ENCODE measurements around the gene FDX2.
A peak's percentile ranks its signal among the peaks of the same experiment; 100 is the strongest.
"Not testable (repeated sequence)": the region's sequence is repeated elsewhere in the genome, so short reads cannot be mapped to it uniquely, and the experiment has no call there.

Gene FDX2

GRCh38 chr19:10315335-10316214, at the start of gene FDX2:
TSS of gene FDX2 (minus strand) at chr19:10316015. CDS start at chr19:10315996, 19 bp downstream.
- peak; percentile 93 for DNase-seq

DNA sequence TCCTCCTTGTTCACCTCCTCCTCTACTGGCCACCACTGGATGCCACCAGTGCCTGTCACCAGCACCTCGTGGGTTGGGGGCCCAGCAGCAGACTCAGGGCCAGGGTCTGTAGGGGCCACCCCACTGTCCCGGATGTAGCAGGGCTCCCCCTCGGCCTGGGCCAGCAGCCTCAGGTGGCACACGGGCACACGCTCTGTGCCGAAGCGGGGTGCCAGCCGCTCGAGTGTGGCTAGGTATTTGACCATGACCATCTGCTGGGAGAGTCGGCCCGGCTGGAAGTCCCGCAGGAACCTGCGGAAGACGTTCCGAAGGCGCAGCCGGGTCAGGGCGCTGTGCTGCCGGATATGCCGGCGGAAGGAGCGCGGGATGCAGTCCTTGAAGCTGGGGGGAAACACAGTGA, 49.7 kb upstream of the FDX2 start:
- DNase-seq, result no peak

DNA sequence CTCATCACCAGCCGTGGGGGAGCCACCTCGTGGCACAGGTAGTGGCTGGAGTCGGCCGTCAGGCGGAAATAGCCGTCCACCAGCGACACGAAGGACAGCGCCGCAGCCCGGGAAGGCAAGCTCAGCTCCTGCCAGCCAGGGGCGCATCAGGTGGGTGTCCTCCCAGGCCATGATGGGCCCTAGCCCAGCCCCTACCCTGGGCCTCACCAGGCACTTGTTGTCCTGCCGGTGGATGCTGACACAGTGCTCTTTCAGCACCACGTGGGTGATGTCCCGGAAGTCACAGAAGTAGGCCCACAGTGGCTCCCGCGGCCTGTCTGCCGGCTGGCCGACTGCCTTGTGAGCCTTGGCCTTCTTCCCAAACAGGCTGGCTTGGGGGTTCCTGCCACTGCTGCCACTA, 48.8 kb upstream of the FDX2 start:
- no peak for DNase-seq

DNA sequence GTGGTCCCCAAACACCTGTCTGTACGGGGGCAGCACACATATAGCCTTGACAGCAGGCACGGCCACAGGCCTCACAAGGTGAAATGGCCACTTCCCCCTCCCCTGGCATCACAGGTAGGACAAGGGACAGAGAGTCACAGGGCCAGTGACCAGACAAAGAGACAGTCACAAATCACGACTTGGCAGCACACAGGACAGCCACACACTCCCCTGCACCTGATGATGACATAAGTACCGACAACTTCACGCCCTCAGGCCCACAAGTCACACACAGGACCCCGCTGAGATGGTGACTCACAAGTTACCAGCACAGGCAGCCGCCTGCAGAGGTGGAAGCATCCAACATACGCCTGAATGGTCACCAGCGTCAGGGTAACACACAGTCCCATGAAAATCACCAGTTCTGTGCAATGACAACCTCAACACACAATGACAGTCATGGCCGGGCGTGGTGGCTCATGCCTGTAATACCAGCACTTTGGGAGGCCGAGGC, 48.0 kb upstream of the FDX2 start:
- DNase-seq, result no peak

DNA sequence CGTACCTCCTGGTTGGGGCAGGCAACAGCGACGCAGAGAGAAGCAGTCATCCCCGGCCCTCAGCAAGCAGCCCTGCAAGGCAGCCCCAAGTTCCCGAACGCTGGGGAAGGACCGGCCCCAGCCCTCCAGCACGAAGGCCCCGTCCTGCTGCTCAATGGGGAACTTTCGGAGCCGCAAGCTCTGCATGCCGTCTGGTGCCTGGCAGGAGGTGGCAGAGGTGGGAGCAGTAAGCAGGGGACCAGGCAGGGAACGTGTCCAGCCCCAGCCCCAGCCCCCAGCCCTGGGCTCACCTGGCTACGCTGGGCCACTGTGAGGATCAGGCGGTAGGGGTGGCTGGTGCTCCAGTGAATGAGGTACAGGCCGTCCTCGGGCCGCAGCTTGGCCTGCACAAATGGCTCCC, 46.4 kb upstream of the FDX2 start:
- DNase-seq, result no peak

DNA sequence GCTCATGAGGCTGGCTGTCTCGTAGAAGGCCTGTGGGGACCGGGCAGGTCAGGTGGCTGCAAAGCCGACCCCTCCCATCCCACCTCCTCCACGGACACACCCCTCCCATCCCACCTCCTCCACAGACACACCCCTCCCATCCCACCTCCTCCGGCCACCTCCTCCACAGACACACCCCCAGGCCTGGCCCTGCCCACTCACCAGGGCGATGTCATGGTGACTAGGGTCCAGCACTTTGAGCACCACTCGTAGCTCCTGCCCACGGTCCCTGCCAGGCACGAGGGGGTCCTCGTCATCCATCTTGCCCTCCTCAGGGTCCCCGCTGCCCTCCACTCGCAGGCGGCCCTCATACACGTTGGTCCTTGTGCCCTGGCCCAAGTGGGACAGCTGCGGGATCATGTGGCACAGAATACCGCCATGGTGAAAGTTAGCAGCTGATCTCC, 45.8 kb upstream of the FDX2 start:
- no peak for DNase-seq

DNA sequence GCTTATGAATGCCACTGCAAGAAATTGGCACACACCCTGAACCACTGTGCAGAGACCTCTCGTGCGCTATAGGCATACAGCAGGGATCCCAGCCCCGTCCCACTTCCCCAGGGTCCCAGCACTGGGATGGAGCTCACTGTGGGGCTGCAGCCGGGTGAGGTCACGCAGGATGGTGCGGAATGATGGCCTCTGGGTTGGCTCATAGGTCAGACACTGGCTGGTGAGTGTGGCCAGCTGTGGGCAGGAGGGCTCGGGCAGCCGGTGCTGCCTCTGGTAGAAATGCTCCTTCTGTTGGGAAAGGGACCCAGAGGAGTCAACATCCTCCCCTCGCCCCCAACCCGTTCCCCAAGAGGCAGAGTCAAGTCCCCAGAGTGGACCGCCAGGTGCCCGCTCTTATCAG, 40.6 kb upstream of the FDX2 start:
- no peak for DNase-seq

DNA sequence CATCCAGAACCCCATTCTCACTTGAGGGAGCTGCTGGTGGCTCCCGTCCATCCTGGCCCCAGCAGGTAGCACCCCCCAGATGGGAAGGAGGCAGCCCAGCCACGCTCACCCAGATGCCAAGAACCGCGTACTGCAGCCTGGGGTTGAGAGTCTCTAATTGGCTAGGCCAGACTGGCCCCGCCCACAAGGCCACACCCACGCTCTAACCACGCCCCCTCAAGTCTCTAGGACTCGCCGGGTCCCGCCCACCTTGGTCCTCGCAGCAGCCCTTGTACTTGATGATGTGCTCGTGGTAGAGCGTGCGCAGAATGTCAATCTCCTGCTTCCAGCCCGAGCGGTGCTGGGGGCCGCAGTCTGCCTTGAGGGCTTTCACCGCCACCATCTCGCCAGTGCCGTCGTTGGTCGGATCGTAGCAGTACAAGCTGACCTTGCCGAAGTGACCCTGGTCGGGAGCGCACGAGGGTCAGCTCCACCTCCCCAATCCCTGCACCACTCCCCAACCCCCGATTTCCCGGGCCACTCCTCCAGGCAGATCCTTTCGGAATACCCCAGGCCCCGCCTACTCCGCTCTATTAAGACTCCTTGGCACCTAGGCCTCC, 38.1 kb upstream of the FDX2 start:
- DNase-seq, result peak; percentile 38

DNA sequence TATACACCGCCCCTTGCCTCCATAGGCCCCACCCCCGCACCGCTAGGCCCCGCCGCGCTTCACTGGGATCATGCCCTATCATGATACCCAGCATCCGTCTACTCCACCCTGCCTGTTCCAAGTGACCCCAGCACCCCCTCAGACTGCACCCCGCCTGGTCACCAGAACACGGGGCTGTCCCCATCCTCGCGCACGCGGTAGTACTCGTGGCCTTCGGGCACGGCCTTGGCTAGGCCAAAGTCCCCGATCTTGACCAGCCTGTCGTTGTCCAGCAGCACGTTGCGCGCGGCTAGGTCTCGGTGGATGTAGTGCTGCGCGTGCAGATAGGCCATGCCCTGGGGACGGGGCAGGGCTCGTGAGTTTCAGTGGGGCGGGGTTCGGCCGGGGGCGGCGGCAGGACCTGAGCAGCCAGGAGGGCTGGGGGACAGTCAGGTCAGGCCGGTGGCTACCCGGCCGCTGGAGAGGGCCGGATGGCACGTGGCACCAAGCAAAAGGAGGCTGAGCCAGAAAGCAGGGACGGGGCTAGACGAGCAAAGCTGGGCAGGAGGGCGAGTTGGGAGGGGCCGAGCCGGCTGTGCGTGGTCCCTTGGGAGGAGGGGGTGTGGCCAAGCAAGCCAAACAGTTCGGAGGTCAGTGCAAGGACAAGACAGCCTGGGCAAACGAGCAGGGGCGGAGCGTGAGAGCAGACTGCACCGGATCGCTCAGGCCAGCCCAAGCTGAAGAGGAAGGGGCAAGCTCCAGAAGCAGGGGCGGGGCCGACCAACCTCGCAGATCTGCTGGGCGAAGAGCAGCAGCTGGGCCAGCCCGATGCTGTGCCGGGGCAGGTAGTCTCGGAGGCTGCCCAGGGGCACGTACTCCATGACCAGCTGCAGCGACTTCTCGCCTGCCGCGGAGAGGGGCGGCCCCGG, 37.2 kb upstream of the FDX2 start:
- no peak for DNase-seq

- DNase-seq, result no peak
These were observed 30.7 kb upstream of the FDX2 start for GRCh38 chr19:10346509-10346908.

- no peak for DNase-seq
These were observed 29.0 kb upstream of the FDX2 start for GRCh38 chr19:10344780-10345179.

DNA sequence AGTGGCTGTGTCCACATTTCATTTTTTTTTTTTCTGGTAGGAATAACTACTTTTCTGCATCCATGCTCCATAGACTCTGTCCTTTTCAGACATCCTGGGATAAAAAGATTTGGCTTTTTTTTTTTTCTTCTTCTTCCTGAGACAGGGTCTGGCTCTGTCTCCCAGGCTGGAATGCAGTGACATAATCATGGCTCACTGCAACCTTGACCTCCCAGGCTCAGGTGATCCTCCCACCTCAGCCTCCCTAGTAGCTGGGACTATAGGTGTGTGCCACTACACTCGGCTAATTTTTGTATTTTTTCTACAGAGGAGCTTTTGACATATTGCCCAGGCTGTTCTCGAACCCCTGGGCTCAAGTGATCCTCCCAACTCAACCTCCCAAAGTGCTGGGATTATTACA, 27.7 kb upstream of the FDX2 start:
- DNase-seq, result no peak

- DNase-seq, result peak; percentile 20
These were observed 24.2 kb upstream of the FDX2 start for GRCh38 chr19:10339977-10340376.

DNA sequence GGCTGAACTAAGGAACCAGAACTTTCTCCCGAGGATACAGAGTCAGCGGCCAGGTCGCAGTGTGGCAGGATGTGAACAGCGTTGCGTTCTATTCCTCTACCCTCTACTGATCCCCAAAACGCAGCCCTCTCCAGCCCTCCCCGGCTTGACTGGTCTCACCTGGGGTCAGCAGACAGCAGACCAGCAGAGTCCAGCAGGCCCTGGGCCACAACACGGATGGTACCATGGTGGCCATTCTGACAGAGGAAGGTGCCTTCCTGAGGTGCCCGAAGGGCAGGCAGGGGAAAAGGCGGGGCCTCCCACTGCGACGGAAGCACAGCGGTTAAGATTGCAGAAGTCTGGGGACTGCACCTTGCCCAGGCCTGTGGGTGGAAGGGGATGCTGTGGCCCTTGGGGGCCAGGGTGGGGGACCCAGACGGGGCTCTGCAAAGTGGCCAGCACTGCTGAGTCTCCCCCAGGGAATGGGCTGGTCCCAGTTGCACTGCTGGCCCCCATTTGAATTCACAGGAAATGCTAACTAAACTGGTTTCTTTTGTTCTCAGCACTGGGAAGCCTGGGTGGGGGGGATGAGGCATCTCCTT, 23.7 kb upstream of the FDX2 start, which contains the start of gene ICAM3:
TSS of gene ICAM3 (minus strand) at position 245 of the 581 bp plus-strand sequence. CDS start at position 235, 10 bp downstream.
- DNase-seq, result peak; percentile 63

DNA sequence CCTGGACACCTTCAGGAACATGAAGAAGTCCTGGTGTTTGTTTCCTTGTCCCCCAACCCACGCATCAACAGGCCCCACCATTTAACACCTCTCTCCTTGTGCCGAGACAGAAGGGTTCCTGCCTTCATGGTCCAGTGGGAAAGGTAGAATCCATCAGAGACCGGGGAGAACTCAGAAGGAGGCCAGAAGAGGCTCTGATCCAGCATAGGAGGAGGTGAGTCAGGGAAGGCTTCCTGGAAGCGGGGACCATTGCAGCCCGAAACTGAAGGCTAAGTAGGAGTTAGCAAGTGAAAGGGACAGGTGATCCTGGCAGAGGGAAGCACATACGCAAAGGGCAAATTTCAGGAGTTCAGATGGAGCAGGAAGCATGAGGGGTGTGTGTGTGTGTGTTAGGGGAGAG, 23.1 kb upstream of the FDX2 start:
- no peak for DNase-seq

GRCh38 chr19:10336725-10337124, 20.9 kb upstream of the FDX2 start:
- DNase-seq, result not testable (repeated sequence)

DNA sequence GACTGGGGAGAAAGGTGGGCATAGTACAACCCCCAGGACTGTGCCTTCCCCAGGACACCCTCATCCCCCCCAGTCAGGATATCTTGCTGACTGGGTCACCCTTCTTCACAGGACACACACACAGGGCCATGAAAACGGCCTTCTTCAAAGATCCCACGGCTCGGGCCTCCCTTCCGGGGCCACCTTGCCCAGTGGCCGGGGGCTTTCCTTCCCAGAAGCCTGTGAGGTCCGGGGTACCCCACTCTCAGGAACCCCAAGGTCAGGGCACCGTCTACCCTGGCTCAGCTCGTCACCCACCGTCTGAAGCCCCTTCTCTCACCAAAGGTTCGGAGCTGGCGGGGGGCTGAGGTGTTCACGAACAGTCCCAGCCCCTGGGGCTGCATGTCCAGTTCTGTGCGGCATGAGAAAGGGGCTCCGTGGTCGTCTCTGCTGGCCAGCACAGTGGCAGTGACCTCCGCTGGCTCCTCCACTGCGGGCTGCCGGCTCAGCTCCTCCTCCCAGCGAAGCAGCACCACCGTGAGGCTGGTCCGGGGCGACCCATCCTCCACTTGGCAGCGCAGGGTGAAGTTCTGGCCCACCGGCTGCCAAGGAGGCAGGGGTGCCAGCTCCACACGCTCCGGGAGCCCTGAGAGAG, 19.7 kb upstream of the FDX2 start:
- DNase-seq, result no peak

GRCh38 chr19:10334588-10335351, 19.0 kb upstream of the FDX2 start:
- peak; percentile 28 for DNase-seq

- no peak for DNase-seq
These were observed 18.2 kb upstream of the FDX2 start for GRCh38 chr19:10333758-10334587.
